ENCODE results near the gene RABGEF1.

RABGEF1 gene

DNA sequence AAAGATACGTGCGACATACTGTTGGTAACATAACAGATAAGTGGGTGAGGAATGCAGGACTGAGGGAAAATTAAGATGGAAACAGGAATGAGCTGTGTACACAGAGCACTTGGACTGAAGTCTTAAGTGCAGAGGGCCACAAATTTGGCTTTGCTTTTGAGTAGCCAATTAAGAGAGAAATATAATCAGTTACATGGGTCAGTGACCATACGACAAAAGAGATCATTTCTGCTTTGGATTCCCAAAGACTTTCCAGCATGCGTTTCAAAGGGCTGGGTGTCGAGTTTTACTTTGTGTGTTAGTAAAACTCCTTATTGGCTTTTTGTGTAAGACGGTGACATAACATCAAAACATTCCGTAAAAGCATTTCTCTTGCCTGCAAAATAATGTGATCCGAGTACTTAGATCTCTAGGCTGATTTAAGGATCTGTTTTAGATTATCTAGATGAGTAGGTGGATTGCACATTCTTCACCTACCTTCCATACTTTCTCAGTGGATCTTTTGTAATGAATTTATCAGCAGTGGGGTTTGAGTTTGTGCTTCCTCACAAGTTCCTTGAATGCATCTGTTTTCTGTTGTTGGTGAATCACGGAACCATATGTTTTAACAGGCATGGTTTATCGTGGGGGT lies 7.5 kb downstream of the RABGEF1 start:
- H3K4me1 ChIP-seq (ENCODE audit: insufficient read depth, low read length), result no peaks in the 10 kb centered on the region
- H3K4me3 ChIP-seq (ENCODE audit: low read depth in 1 of 2, low read length in 2 of 2), result no peak overlapping the region
- no peaks in the 10 kb centered on the region for H3K36me3 ChIP-seq (ENCODE audit: insufficient read depth, low read length)
- DNase-seq, result no peak
- H3K4me2 ChIP-seq (ENCODE audit: insufficient read depth, low read length), result no peak overlapping the region
- H3K27me3 ChIP-seq (ENCODE audit: insufficient read depth, low read length, poor library complexity), result no peaks in the 10 kb centered on the region
- ATAC-seq (ENCODE audit: insufficient read depth, low read depth), result no peak
- TF ChIP-seq CTCF (IDR thresholded peaks at IDR 0.05; ENCODE audit: borderline replicate concordance, extremely low read depth, low read length, poor library complexity, severe bottlenecking), result no peak
- TF ChIP-seq EZH2 (IDR thresholded peaks at IDR 0.05; ENCODE audit: borderline replicate concordance, low read depth, low read length, severe bottlenecking), result no peak
- H2AFZ ChIP-seq (ENCODE audit: low read depth, low read length), result no peak overlapping the region
- no peak overlapping the region for H3K27ac ChIP-seq (ENCODE audit: low read length)
- no peaks in the 10 kb centered on the region for H3K9me3 ChIP-seq (ENCODE audit: insufficient read depth, low read length, severe bottlenecking)
- peaks cover 38% of the 10 kb centered on the region; the same call in 1 of the 2 replicates for H4K20me1 ChIP-seq (ENCODE audit: insufficient read depth, low read length)
- no peak overlapping the region for H3K9ac ChIP-seq (ENCODE audit: low read depth, low read length)
- H3K79me2 ChIP-seq (ENCODE audit: insufficient read depth, low read length), result peaks cover 91% of the 10 kb centered on the region

- H3K27ac ChIP-seq (ENCODE audit: low read length), result no peak overlapping the region
- H3K36me3 ChIP-seq (ENCODE audit: insufficient read depth, low read length), result no peaks in the 10 kb centered on the region
- TF ChIP-seq CTCF (IDR thresholded peaks at IDR 0.05; ENCODE audit: borderline replicate concordance, extremely low read depth, low read length, poor library complexity, severe bottlenecking) (no peak), EZH2 (IDR thresholded peaks at IDR 0.05; ENCODE audit: borderline replicate concordance, low read depth, low read length, severe bottlenecking) (no peak)
- peaks cover 36% of the 10 kb centered on the region; the same call in 1 of the 2 replicates for H4K20me1 ChIP-seq (ENCODE audit: insufficient read depth, low read length)
- H3K27me3 ChIP-seq (ENCODE audit: insufficient read depth, low read length, poor library complexity), result no peaks in the 10 kb centered on the region
- DNase-seq, result no peak
- no peak overlapping the region for H3K4me3 ChIP-seq (ENCODE audit: low read depth in 1 of 2, low read length in 2 of 2)
- no peak overlapping the region for H3K4me2 ChIP-seq (ENCODE audit: insufficient read depth, low read length)
- peaks cover 91% of the 10 kb centered on the region for H3K79me2 ChIP-seq (ENCODE audit: insufficient read depth, low read length)
- no peak for ATAC-seq (ENCODE audit: insufficient read depth, low read depth)
- no peak overlapping the region for H3K9ac ChIP-seq (ENCODE audit: low read depth, low read length)
- no peaks in the 10 kb centered on the region for H3K4me1 ChIP-seq (ENCODE audit: insufficient read depth, low read length)
- H2AFZ ChIP-seq (ENCODE audit: low read depth, low read length), result no peak overlapping the region
- no peaks in the 10 kb centered on the region for H3K9me3 ChIP-seq (ENCODE audit: insufficient read depth, low read length, severe bottlenecking)
These were observed 8.3 kb downstream of the RABGEF1 start for GRCh38 chr7:66748791-66749190.

- Histone ChIP-seq H3K79me2 (ENCODE audit: insufficient read depth, low read length) (peaks cover 89% of the 10 kb centered on the region), H3K9ac (ENCODE audit: low read depth, low read length) (no peak overlapping the region), H3K9me3 (ENCODE audit: insufficient read depth, low read length, severe bottlenecking) (no peaks in the 10 kb centered on the region), H3K27me3 (ENCODE audit: insufficient read depth, low read length, poor library complexity) (no peaks in the 10 kb centered on the region), H3K27ac (ENCODE audit: low read length) (no peak overlapping the region), H2AFZ (ENCODE audit: low read depth, low read length) (no peak overlapping the region), H4K20me1 (ENCODE audit: insufficient read depth, low read length) (peaks cover 30% of the 10 kb centered on the region; the same call in 1 of the 2 replicates), H3K4me2 (ENCODE audit: insufficient read depth, low read length) (no peak overlapping the region), H3K4me1 (ENCODE audit: insufficient read depth, low read length) (no peaks in the 10 kb centered on the region), H3K4me3 (ENCODE audit: low read depth in 1 of 2, low read length in 2 of 2) (no peak overlapping the region), H3K36me3 (ENCODE audit: insufficient read depth, low read length) (no peaks in the 10 kb centered on the region)
- ATAC-seq (ENCODE audit: insufficient read depth, low read depth) (no peak), DNase-seq (no peak)
- TF ChIP-seq EZH2 (IDR thresholded peaks at IDR 0.05; ENCODE audit: borderline replicate concordance, low read depth, low read length, severe bottlenecking), result no peak
- TF ChIP-seq CTCF (IDR thresholded peaks at IDR 0.05; ENCODE audit: borderline replicate concordance, extremely low read depth, low read length, poor library complexity, severe bottlenecking), result no peak
These were observed 11.4 kb downstream of the RABGEF1 start for GRCh38 chr7:66751945-66752344.
